HepG2 (cell line): ENCODE measurements around the gene AUH. TPM values are rescaled to one million over a fixed set of nuclear protein-coding genes. Genes with fewer than 3 reads are reported as not detected.

Experiments used
- ATAC-seq: fragments of 200-7000 bp; cut with Tn5 transposase; 3 replicates; pipeline ENCODE4 v1.9.1; 2020; ENCODE audit warnings: mild to moderate bottlenecking, moderate library complexity
- BruUV-seq: library from RNA; stranded (reverse); fragments of 400-500 nt; replicated peaks from 2 replicates; lab custom pipeline; 2021; lab: Mats Ljungman, UMichigan
- CTCF ChIA-PET: fragments of 300-600 bp; formaldehyde crosslinking; extraction: SDS; loops from one replicate; lab custom pipeline; 2021; ENCODE audit warnings: low total read pairs, inconsistent platforms, low intra/inter-chr PET ratio; lab: Yijun Ruan, JAX
- POLR2A ChIA-PET: fragments of 350-600 bp; sonication (Branson Sonifier 250); formaldehyde crosslinking; loops from one replicate; lab custom pipeline; 2020; ENCODE audit warnings: antibody characterized with exemption, inconsistent platforms; lab: Yijun Ruan, JAX
- DNase-seq: peaks from one replicate; pipeline ENCODE4 v3.0.0-alpha.2; 2015; ENCODE audit warnings: low spot score
- FAIRE-seq: peaks from 3 replicates; lab custom pipeline; 2011; peaks lifted over from hg19 to GRCh38; lab: Jason Lieb, UNC
- H2AFZ ChIP-seq: one replicate; pipeline ENCODE4 v1.6.1; 2011; ENCODE audit warnings: low read length, inconsistent platforms
- H3K27ac ChIP-seq: fragments of 300-600 bp; 3 replicates; pipeline ENCODE4 v1.8.0; 2011; ENCODE audit warnings: mixed run types, mild to moderate bottlenecking, mixed read lengths, low read length, inconsistent platforms; ENCODE audit not compliant: insufficient read depth; ENCODE audit errors: extremely low read length
- H3K27me3 ChIP-seq, 2 experiments: fragments of 200-600 bp in 1 of 2; 2 replicates in 1 of 2; 3 replicates in 1 of 2; pipeline versions ENCODE4 v1.6.0 to v1.8.0; 2011; ENCODE audit warnings: low read length in 2 of 2, mild to moderate bottlenecking in 2 of 2, moderate library complexity in 2 of 2, inconsistent platforms in 1 of 2; ENCODE audit not compliant: insufficient read depth in 2 of 2, control insufficient read depth in 1 of 2
- H3K36me3 ChIP-seq, 2 experiments: fragments of 200-600 bp in 1 of 2; replicated peaks in 1 of 2; 2 replicates in 1 of 2; 3 replicates in 1 of 2; pipeline versions ENCODE4 v1.5.1 to v1.8.0; 2011; ENCODE audit warnings: low read length in 2 of 2, inconsistent platforms in 1 of 2; ENCODE audit not compliant: insufficient read depth in 2 of 2, control insufficient read depth in 1 of 2
- H3K4me1 ChIP-seq: 2 replicates; pipeline ENCODE4 v1.5.1; 2012; ENCODE audit warnings: low read length, inconsistent platforms; ENCODE audit not compliant: insufficient read depth
- H3K4me2 ChIP-seq: 2 replicates; pipeline ENCODE4 v1.6.0; 2011; ENCODE audit warnings: low read depth, low read length, inconsistent platforms
- H3K4me3 ChIP-seq, 3 experiments: fragments of 200-600 bp in 1 of 3; sonication (generic), shearing (Covaris generic) in 1 of 3; replicated peaks in 1 of 3; 2 replicates each; pipeline ENCODE4 v1.5.1; 2011 to 2016; ENCODE audit warnings: low read length in 3 of 3, inconsistent platforms in 2 of 3, low read depth in 2 of 3, mild to moderate bottlenecking in 2 of 3, control low read depth in 1 of 3, mixed read lengths in 1 of 3; ENCODE audit not compliant: insufficient read depth in 1 of 3
- H3K79me2 ChIP-seq: one replicate; pipeline ENCODE4 v1.6.1; 2011; ENCODE audit warnings: low read length, inconsistent platforms; ENCODE audit not compliant: insufficient read depth
- H3K9ac ChIP-seq: 2 replicates; pipeline ENCODE4 v1.6.0; 2011; ENCODE audit warnings: mild to moderate bottlenecking, low read depth, low read length, inconsistent platforms; ENCODE audit not compliant: insufficient read depth
- H3K9me3 ChIP-seq: 2 replicates; pipeline ENCODE4 v1.5.1; 2012; ENCODE audit warnings: mild to moderate bottlenecking, low read length
- H4K20me1 ChIP-seq: 2 replicates; pipeline ENCODE4 v1.6.0; 2011; ENCODE audit warnings: inconsistent platforms, mild to moderate bottlenecking, low read length, moderate library complexity; ENCODE audit not compliant: insufficient read depth
- CEBPG ChIP-seq: IDR thresholded peaks from 2 replicates; pipeline ENCODE4 v1.6.1; 2016
- CREM ChIP-seq, 2 experiments: sonication (generic) in 1 of 2; formaldehyde crosslinking in 1 of 2; IDR thresholded peaks; 2 replicates each; pipeline versions ENCODE4 v1.4.0 to v1.6.1; 2016 to 2020; ENCODE audit warnings: antibody characterized with exemption in 1 of 2, mild to moderate bottlenecking in 1 of 2, missing genetic modification reagents in 1 of 2
- HHEX ChIP-seq: IDR thresholded peaks from 2 replicates; pipeline ENCODE4 v1.6.1; 2016; ENCODE audit warnings: control low read depth
- IRX3 ChIP-seq: sonication (generic); formaldehyde crosslinking; IDR thresholded peaks from 2 replicates; pipeline ENCODE4 v1.8.1; 2023; ENCODE audit warnings: mild to moderate bottlenecking, low read depth, missing genetic modification reagents, borderline replicate concordance
- KDM4B ChIP-seq: sonication (generic); formaldehyde crosslinking; IDR thresholded peaks from 2 replicates; pipeline ENCODE4 v1.4.0; 2020; ENCODE audit warnings: missing genetic modification reagents
- MEIS1 ChIP-seq: sonication (generic); formaldehyde crosslinking; IDR thresholded peaks from 2 replicates; pipeline ENCODE4 v1.9.0; 2021; ENCODE audit warnings: mild to moderate bottlenecking, missing genetic modification reagents, moderate library complexity, borderline replicate concordance
- MZF1 ChIP-seq: sonication (generic); formaldehyde crosslinking; IDR thresholded peaks from 2 replicates; pipeline ENCODE4 v1.8.1; 2023; ENCODE audit warnings: mild to moderate bottlenecking, missing genetic modification reagents, borderline replicate concordance
- PHF21A ChIP-seq: sonication (generic); formaldehyde crosslinking; IDR thresholded peaks from 2 replicates; pipeline ENCODE4 v1.5.0; 2020; ENCODE audit warnings: mild to moderate bottlenecking, missing genetic modification reagents
- RFXAP ChIP-seq: sonication (generic); formaldehyde crosslinking; IDR thresholded peaks from 2 replicates; pipeline ENCODE4 v1.4.0; 2020; ENCODE audit warnings: missing genetic modification reagents, borderline replicate concordance
- RXRA ChIP-seq: sonication (generic); formaldehyde crosslinking; IDR thresholded peaks from 2 replicates; pipeline ENCODE4 v1.5.1; 2020; ENCODE audit warnings: missing genetic modification reagents
- TAF1 ChIP-seq: sonication (generic); formaldehyde crosslinking; IDR thresholded peaks from 2 replicates; pipeline ENCODE4 v1.4.0; 2020; ENCODE audit warnings: missing genetic modification reagents
- ZNF12 ChIP-seq: sonication (generic); formaldehyde crosslinking; IDR thresholded peaks from 2 replicates; pipeline ENCODE4 v1.5.0; 2020; ENCODE audit warnings: missing genetic modification reagents
- ZNF441 ChIP-seq: sonication (generic); formaldehyde crosslinking; IDR thresholded peaks from 2 replicates; pipeline ENCODE4 v1.7.0; 2021; ENCODE audit warnings: missing genetic modification reagents, borderline replicate concordance
- ZNF674 ChIP-seq: sonication (generic); formaldehyde crosslinking; IDR thresholded peaks from 2 replicates; pipeline ENCODE4 v1.5.0; 2020; ENCODE audit warnings: low read depth, mild to moderate bottlenecking, missing genetic modification reagents
- WGBS: methylation state at CpG from one replicate; pipeline ENCODE4 v1.1.6; 2017; ENCODE audit warnings: low lambda C conversion rate; 5-methylcytosine and 5-hydroxymethylcytosine counted together
- in situ Hi-C: cut with HindIII; loops from 2 replicates; pipeline ENCODE4 v1.10.0; 2017; ENCODE audit warnings: low pct_unique_long_range_greater_than_20kb; ENCODE audit not compliant: extremely low pct_ligation_motif_present
- intact Hi-C: fragments of 100-400 bp; cut with micrococcal nuclease; formaldehyde crosslinking; loops from one replicate; pipeline ENCODE4 v1.10.0; 2022; ENCODE audit not compliant: unreplicated experiment
- polyA plus RNA-seq, 8 experiments: library from polyadenylated mRNA; depleted of rRNA in 3 of 8; stranded (reverse) in 7 of 8; unstranded in 1 of 8; fragments of >200 nt; fragmentation: Illumina TruSeq in 4 of 8; extraction: Trizol in 4 of 8; gene quantifications; 2 replicates each; pipeline versions ENCODE4 v1.2.1 to v1.2.3, GENCODE V29; 2011 to 2016; ENCODE audit warnings: low read depth in 4 of 8, missing spikeins in 1 of 8, mixed read lengths in 1 of 8; ENCODE audit not compliant: insufficient read depth in 1 of 8
- total RNA-seq, 5 experiments: library from RNA; depleted of rRNA; stranded (reverse); fragments of >200 nt; fragmentation: Illumina TruSeq; extraction: Trizol; gene quantifications; 2 replicates each; pipeline ENCODE4 v1.2.3, GENCODE V29; 2016; ENCODE audit warnings: low read depth in 1 of 5
- TF ChIP-seq, protein P1 (sequence below): sonication (generic); formaldehyde crosslinking; IDR thresholded peaks from 2 replicates; pipeline ENCODE4 v1.8.0; 2022; ENCODE audit warnings: low read depth, missing genetic modification reagents

AUH gene
- total and polyA plus RNA-seq, 2 of the 13 experiments (the other 11 are each of a cell fraction or from before 2014, with no cell fraction given) = 25.8 to 31.9 TPM

DNA sequence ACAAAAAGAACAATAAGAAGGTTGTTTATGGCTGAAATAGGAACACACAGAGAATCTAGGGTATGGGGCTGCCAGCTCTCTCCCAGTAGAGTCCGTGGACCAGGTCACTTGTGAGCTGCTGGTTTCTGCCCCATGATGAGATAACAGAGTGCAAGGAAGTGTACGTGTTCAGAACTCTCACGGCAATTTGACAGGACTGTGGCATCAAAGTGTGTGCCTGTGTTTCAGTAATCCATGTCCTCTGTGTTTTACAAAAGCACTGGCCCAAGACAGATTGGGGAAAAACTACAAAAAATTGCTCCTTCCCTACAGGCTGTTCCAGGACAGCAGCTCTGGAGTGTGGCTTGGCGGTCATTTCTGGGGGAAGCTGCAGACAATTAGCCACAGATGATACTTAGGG is 184.6 kb downstream of the AUH start:
- H3K4me2 ChIP-seq = no peak overlapping the region
- POLR2A ChIA-PET = no interaction called here
- H3K4me3 ChIP-seq = no peak overlapping the region
- intact Hi-C loops (no loop called here), in situ Hi-C loops (no loop called here)
- H3K79me2 ChIP-seq = no peaks in the 10 kb centered on the region
- FAIRE-seq = no peak
- TF ChIP-seq ZNF674 (no peak), PHF21A (CRISPR knock-in tag) (no peak), MZF1 (CRISPR knock-in tag) (no peak), HHEX (no peak), ZNF12 (CRISPR knock-in tag) (no peak), IRX3 (CRISPR knock-in tag) (no peak), RFXAP (no peak), RXRA (CRISPR knock-in tag) (no peak), KDM4B (CRISPR knock-in tag) (no peak), MEIS1 (CRISPR knock-in tag) (no peak), ZNF441 (no peak), CREM (IDR thresholded peaks at IDR 0.05) (no peak), CREM (CRISPR knock-in tag; IDR thresholded peaks at IDR 0.05) (no peak), CEBPG (no peak), TAF1 (no peak)
- TF ChIP-seq, protein P1, sequence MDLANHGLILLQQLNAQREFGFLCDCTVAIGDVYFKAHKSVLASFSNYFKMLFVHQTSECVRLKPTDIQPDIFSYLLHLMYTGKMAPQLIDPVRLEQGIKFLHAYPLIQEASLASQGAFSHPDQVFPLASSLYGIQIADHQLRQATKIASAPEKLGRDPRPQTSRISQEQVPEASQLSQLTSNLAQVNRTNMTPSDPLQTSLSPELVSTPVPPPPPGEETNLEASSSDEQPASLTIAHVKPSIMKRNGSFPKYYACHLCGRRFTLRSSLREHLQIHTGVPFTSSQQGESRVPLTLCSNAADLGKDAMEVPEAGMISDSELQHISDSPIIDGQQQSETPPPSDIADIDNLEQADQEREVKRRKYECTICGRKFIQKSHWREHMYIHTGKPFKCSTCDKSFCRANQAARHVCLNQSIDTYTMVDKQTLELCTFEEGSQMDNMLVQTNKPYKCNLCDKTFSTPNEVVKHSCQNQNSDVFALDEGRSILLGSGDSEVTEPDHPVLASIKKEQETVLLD (CRISPR knock-in tag) = no peak
- TF ChIP-seq, all 625 proteins: peak for 0
- Histone ChIP-seq H3K9ac (no peak overlapping the region), H3K4me1 (peaks cover 10% of the 10 kb centered on the region), H3K9me3 (0 out of 2 replicates have a peak, but pooled peaks cover under 1% of the 10 kb centered on the region), H3K36me3 (no peaks in the 10 kb centered on the region), H4K20me1 (no peaks in the 10 kb centered on the region), H3K27ac (no peak overlapping the region), H3K27me3 (no peaks in the 10 kb centered on the region), H2AFZ (no peak overlapping the region)
- ATAC-seq = no peak
- no peak for DNase-seq
- CTCF ChIA-PET = no interaction called here
- 81% methylated on average over 4 of the region's 4 CpGs for WGBS
- BruUV-seq = no TSS peak
